HG03108 (cell line): ENCODE data around the gene PCAT6.
"Not testable (repeated sequence)": the region's sequence is repeated elsewhere in the genome, so short reads cannot be mapped to it uniquely, and the experiment has no call there.

ENCODE experiments used
- ATAC-seq: cut with Tn5 transposase; IDR thresholded peaks from one replicate; pipeline ENCODE4 v1.9.1; 2021; ENCODE audit warnings: moderate library complexity; ENCODE audit not compliant: unreplicated experiment

Gene PCAT6

GRCh38 chr1:202806845-202807450 lies 3.8 kb upstream of the PCAT6 start:
- ATAC-seq: no peak

- ATAC-seq: no peak
These were observed 3.3 kb upstream of the PCAT6 start for GRCh38 chr1:202807451-202807925.

GRCh38 chr1:202807926-202808757 lies 2.6 kb upstream of the PCAT6 start, which contains the start of gene KDM5B:
TSS of gene KDM5B (minus strand) at chr1:202808421. CDS start at chr1:202808305, 116 bp downstream.
- ATAC-seq: no peak

GRCh38 chr1:202809597-202810159 lies 1.1 kb upstream of the PCAT6 start:
- ATAC-seq: no peak

DNA sequence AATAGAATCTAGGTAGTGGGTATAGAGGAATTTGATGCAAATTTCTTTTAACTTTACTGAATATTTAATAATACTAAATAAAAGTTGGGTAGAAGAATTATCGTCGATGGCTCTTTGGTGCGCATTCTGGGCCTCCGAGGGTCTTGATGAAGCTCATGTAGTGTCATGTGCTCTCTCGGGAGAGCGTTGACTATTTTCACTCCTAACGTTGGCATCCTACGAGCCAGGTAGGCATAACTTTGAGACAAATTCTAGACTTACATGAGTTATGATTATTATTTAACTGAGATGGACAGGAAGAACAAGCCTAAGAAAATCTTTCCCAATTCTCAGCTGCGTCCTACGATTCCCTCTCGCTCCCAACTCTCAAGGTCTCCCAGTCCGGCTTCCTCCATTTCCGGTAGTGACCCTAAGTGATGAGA lies 550 bp upstream of the PCAT6 start:
- no peak for ATAC-seq

DNA sequence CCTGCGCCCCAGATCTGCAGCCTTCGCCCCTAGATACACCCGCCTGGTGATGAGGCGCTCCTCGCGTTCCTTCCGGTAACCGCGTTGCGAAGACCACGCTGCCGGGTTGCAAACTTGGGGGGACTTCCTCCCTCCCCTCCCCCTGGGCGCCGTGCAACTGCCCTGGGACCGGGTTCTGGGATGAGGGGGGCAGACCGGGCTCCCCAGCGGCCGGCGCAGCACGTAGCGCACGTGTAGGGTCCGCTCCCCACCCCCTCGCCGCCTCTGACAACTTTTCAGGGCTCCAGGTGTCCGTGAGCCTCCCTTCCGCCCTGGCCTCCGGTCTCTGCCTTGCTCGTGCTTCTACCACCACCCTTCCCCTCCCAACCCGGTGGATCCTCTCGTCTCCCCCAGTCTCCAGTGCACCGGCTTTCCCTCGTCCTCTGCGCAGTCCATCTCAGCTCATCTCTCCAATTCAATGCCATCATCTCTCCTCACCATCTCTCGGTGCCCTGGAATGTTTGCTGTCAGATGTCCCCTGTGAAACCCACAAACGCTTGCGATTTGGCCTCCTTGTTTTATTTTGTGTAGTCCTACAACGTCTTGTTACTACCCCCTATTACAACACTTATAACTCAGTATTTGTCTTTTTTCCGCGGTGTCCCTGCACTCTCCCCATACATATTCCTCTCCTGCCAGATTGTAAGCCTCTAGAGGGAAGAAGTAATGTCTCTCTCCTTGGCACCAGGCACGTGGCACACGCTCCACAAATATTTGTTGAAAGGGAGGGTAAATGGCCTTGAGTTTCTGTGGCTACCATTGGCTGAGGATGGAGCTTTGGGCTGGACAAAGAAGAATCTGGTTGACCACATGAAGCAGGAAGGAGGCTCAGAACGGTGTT lies 782 bp downstream of the PCAT6 start:
- no peak for ATAC-seq

GRCh38 chr1:202812176-202813026 lies 1.6 kb downstream of the PCAT6 start:
- ATAC-seq: no peak

- no peak for ATAC-seq
These were observed 4.4 kb downstream of the PCAT6 start for GRCh38 chr1:202815120-202815519.

- no peak for ATAC-seq
These were observed 8.1 kb downstream of the PCAT6 start for GRCh38 chr1:202818819-202819218.

DNA sequence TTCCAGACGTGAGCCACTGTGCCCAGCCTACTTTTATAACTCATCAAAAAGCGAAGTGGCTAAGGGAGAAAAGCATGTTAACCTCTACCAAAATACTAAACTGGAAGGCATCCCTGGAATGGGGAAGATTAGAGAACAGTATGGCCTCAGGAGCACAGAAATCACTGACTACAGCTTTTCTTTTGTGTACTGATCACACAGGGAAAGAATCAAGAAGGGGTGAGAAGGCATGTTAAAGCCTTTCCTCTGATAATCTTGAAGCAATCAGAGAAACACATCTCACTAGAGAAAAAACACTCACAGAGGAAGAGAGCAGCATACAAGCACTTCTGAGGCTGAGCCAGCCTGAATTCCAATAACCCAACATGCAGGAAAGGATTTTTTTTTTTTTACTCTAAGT lies 10.7 kb downstream of the PCAT6 start:
- ATAC-seq: no peak

DNA sequence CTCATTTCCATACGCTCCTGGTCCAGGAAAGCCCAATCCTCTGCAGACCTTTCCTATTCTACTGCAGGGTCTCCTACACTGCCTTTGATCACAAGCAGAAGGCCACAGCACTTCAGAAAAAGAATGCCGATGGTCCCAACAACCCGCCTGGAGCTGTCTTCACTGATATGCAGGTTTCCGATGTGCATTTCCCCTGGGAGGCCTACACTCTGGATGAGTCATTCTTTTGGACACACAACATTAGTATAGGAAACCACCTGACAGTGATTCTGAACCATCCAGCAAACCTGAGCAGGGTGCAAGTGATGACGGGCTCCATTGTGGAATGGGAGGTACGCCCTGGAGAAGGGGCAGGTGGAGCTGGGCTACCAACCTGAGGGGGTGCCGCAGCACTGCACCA lies 15.0 kb downstream of the PCAT6 start:
- no peak for ATAC-seq

DNA sequence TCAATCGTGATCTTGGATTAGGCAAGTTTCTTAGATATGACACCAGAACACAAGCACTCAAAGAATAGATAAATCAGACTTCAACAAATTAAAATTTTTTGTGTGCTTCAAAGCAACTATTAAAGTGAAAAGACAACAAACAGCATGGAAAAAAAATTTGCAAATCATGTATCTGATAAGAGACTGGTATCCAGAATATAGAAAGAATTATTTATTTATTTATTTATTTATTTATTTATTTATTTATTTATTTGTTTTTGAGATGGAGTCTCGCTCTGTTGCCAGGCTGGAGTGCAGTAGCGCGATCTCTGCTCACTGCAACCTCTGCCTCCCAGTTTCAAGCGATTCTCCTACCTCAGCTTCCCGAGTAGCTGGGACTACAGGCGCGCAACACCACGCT lies 18.5 kb downstream of the PCAT6 start:
- not testable (repeated sequence) for ATAC-seq

GRCh38 chr1:202831906-202832305 lies 21.2 kb downstream of the PCAT6 start:
- ATAC-seq: no peak

- no peak for ATAC-seq
These were observed 24.2 kb downstream of the PCAT6 start for GRCh38 chr1:202834771-202835547.

DNA sequence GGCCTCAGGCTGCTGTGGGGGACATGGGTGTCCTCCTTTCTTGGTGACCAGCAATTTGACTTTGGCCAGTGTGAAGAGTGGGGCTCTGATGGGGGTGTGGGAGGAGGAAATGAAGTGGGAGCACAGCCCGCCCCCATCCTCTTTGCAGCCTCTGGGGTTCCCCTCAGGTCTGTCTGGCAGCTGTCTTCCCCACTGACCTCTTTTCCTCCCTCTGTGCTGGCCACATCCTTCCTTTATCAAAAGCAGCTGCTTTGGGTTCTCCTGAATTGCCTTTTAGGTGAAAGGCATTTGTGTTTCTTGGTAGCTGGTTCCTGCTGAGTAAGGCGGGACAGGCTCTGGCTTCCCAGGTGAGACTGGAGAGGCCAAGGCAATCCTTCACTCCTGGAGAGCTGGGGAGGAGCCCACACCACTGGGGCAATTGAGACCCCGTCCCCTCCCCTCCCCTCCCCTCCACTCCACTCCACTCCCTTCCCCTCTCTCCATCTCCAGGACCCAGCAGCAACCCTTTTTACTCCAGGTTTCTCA lies 24.9 kb downstream of the PCAT6 start:
- no peak for ATAC-seq

- no peak for ATAC-seq
These were observed 26.1 kb downstream of the PCAT6 start for GRCh38 chr1:202836623-202837403.

DNA sequence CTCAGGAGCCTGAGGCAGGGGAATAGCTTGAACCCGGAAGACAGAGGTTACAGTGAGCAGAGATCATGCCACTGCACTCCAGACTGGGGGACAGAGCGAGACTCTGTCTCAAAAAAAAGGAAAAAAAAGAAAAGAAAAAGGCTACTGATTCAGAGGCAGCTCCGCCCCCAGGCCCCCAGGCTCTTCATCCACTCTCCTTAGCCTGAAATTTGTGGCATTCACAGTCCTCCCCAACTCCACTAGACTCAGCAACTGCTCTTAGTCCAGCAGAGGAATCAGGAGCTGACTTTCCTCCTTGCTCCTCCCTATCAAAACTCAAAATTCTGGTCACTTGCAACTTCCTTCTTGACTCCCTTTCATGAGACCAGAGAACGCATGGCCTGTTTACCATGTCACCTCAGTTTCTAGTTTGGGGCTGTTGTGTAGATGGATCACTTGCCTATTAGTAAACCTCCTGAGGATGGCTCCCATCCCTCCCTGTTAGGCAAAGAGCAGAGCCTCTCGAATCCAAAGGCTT lies 27.1 kb downstream of the PCAT6 start:
- ATAC-seq: no peak

GRCh38 chr1:202843081-202843480 lies 32.3 kb downstream of the PCAT6 start:
- no peak for ATAC-seq
